WTC11 (cell line): ENCODE measurements around the gene GALNT9. TPM values are rescaled to one million over a fixed set of nuclear protein-coding genes. Genes with fewer than 3 reads are reported as not detected.

ENCODE experiments used
- ATAC-seq: fragments of 200-7000 bp; cut with Tn5 transposase; 2 replicates; pipeline ENCODE4 v1.10.0; 2021; ENCODE audit warnings: mild to moderate bottlenecking, moderate library complexity
- CTCF ChIA-PET: fragments of 300-600 bp; sonication (Branson Sonifier 250); formaldehyde crosslinking; loops from one replicate; lab custom pipeline; 2021; ENCODE audit warnings: antibody characterized with exemption; lab: Charles Lee
- POLR2A ChIA-PET: fragments of 350-600 bp; sonication (Branson Sonifier 250); formaldehyde crosslinking; loops from one replicate; lab custom pipeline; 2021; ENCODE audit warnings: antibody characterized with exemption; lab: Charles Lee
- DNase-seq: peaks from one replicate; pipeline ENCODE4 v3.0.0; 2021; ENCODE audit warnings: low spot score
- H3K27ac Mint-ChIP-seq: 2 replicates; pipeline ENCODE4 v1.8.0; 2021; ENCODE audit warnings: mixed read lengths
- H3K27me3 Mint-ChIP-seq: 2 replicates; pipeline ENCODE4 v1.8.0; 2021; ENCODE audit warnings: low read depth, mild to moderate bottlenecking, moderate library complexity, mixed read lengths
- H3K36me3 Mint-ChIP-seq: 2 replicates; pipeline ENCODE4 v1.8.0; 2021; ENCODE audit warnings: mixed read lengths
- H3K4me1 Mint-ChIP-seq: 2 replicates; pipeline ENCODE4 v1.8.0; 2022; ENCODE audit warnings: mixed read lengths
- H3K4me3 Mint-ChIP-seq: 2 replicates; pipeline ENCODE4 v1.8.0; 2021; ENCODE audit warnings: mild to moderate bottlenecking, moderate library complexity, mixed read lengths
- H3K9me3 Mint-ChIP-seq: 2 replicates; pipeline ENCODE4 v1.8.0; 2021; ENCODE audit warnings: mixed read lengths
- ATF6 ChIP-seq: sonication (generic); formaldehyde crosslinking; IDR thresholded peaks from 2 replicates; pipeline ENCODE4 v1.8.1; 2023; ENCODE audit warnings: mild to moderate bottlenecking, missing genetic modification reagents
- CREM ChIP-seq: sonication (generic); formaldehyde crosslinking; IDR thresholded peaks from 2 replicates; pipeline ENCODE4 v1.8.1; 2022; ENCODE audit warnings: mild to moderate bottlenecking, missing genetic modification reagents, moderate library complexity
- E2F4 ChIP-seq: sonication (generic); formaldehyde crosslinking; IDR thresholded peaks from 2 replicates; pipeline ENCODE4 v1.8.1; 2022; ENCODE audit warnings: low read depth, mild to moderate bottlenecking, moderate library complexity, missing genetic modification reagents, borderline replicate concordance
- ERG ChIP-seq: fragments of 250-450 bp; sonication (Bioruptor Pico); IDR thresholded peaks from 2 replicates; pipeline ENCODE4 v1.8.0; 2021; ENCODE audit warnings: mild to moderate bottlenecking
- MYBL2 ChIP-seq: sonication (generic); formaldehyde crosslinking; IDR thresholded peaks from 2 replicates; pipeline ENCODE4 v1.8.1; 2023; ENCODE audit warnings: mild to moderate bottlenecking, moderate library complexity, missing genetic modification reagents
- NR1H2 ChIP-seq: sonication (generic); formaldehyde crosslinking; IDR thresholded peaks from 2 replicates; pipeline ENCODE4 v1.9.0; 2021; ENCODE audit warnings: mild to moderate bottlenecking, moderate library complexity, missing genetic modification reagents
- NR2C2 ChIP-seq: sonication (generic); formaldehyde crosslinking; IDR thresholded peaks from 2 replicates; pipeline ENCODE4 v1.8.0; 2022; ENCODE audit warnings: mild to moderate bottlenecking, missing genetic modification reagents
- PRDM15 ChIP-seq: sonication (generic); formaldehyde crosslinking; IDR thresholded peaks from 2 replicates; pipeline ENCODE4 v1.8.0; 2022; ENCODE audit warnings: missing genetic modification reagents
- TCF7 ChIP-seq: sonication (generic); formaldehyde crosslinking; IDR thresholded peaks from 2 replicates; pipeline ENCODE4 v1.8.0; 2022; ENCODE audit warnings: mild to moderate bottlenecking, low read depth, missing genetic modification reagents, moderate library complexity
- ZNF121 ChIP-seq: sonication (generic); formaldehyde crosslinking; IDR thresholded peaks from 2 replicates; pipeline ENCODE4 v1.8.0; 2023; ENCODE audit warnings: missing genetic modification reagents
- ZNF396 ChIP-seq: fragments of 250-450 bp; sonication (Bioruptor Pico); IDR thresholded peaks from 2 replicates; pipeline ENCODE4 v1.8.0; 2021; ENCODE audit warnings: mild to moderate bottlenecking, moderate library complexity, borderline replicate concordance
- ZNF425 ChIP-seq: fragments of 250-450 bp; sonication (Bioruptor Pico); conservative IDR thresholded peaks from 2 replicates; pipeline ENCODE4 v1.9.0; 2021; ENCODE audit warnings: mild to moderate bottlenecking
- total RNA-seq: library from RNA; stranded (reverse); gene quantifications from 3 replicates; pipeline ENCODE4 v1.2.3, GENCODE V29; 2021

GALNT9 gene
- total RNA-seq, 1 experiment from 2014 or later: 0.90 TPM

GRCh38 chr12:132320767-132321211 lies 8.6 kb downstream of the GALNT9 start:
- H3K4me3 Mint-ChIP-seq: no peak overlapping the region
- H3K27me3 Mint-ChIP-seq: peaks cover 33% of the 10 kb centered on the region
- no peak overlapping the region for H3K27ac Mint-ChIP-seq
- no peak for ATAC-seq
- CTCF ChIA-PET: interaction anchor here (1.6 kb wide), 1 partner anchor 21 kb away, joined by 6 read pairs; no protein-coding TSS in a partner anchor
- TF ChIP-seq TCF7 (CRISPR knock-in tag) (no peak), PRDM15 (CRISPR knock-in tag) (no peak), MYBL2 (CRISPR knock-in tag) (no peak), CREM (CRISPR knock-in tag) (no peak), NR1H2 (CRISPR knock-in tag) (no peak)
- H3K36me3 Mint-ChIP-seq: no peaks in the 10 kb centered on the region
- no peaks in the 10 kb centered on the region for H3K4me1 Mint-ChIP-seq
- H3K9me3 Mint-ChIP-seq: no peaks in the 10 kb centered on the region
- POLR2A ChIA-PET: no interaction called here
- DNase-seq: no peak

- DNase-seq: no peak
- H3K4me3 Mint-ChIP-seq: no peak overlapping the region
- H3K36me3 Mint-ChIP-seq: no peaks in the 10 kb centered on the region
- POLR2A ChIA-PET: no interaction called here
- no peak overlapping the region for H3K27ac Mint-ChIP-seq
- peaks cover 28% of the 10 kb centered on the region for H3K27me3 Mint-ChIP-seq
- CTCF ChIA-PET: interaction anchor here (1.6 kb wide), 1 partner anchor 22 kb away, joined by 6 read pairs; no protein-coding TSS in a partner anchor
- TF ChIP-seq ZNF121 (CRISPR knock-in tag) (no peak), ERG (CRISPR knock-in tag) (no peak), NR2C2 (CRISPR knock-in tag) (no peak), ZNF425 (CRISPR knock-in tag) (no peak), E2F4 (CRISPR knock-in tag) (no peak), ZNF396 (CRISPR knock-in tag) (no peak), TCF7 (CRISPR knock-in tag) (no peak), ATF6 (CRISPR knock-in tag) (no peak)
- TF ChIP-seq, all 79 proteins: peak for 0
- ATAC-seq: no peak
- H3K9me3 Mint-ChIP-seq: no peaks in the 10 kb centered on the region
- H3K4me1 Mint-ChIP-seq: no peaks in the 10 kb centered on the region
Measured at GRCh38 chr12:132319991-132320570, 9.3 kb downstream of the GALNT9 start.
